Amygdala (tissue), 56 donors: Measurements from ENCODE around the gene ERF.

Experiments used
- DNase-seq, 56 donors: peaks; one replicate each; lab custom pipeline; 2025; lab: John Stamatoyannopoulos, UW

Gene ERF

GRCh38 chr19:42245231-42245630, 9.7 kb downstream of the ERF start:
- no peak for DNase-seq

- DNase-seq: peak; percentile 55 to 97 (median 88)
Observed at GRCh38 chr19:42244347-42245220, 10.3 kb downstream of the ERF start.

- DNase-seq: peak; percentile 86 to 100 (median 99)
Observed at GRCh38 chr19:42242512-42243409, 12.2 kb downstream of the ERF start, which contains the start of gene GSK3A. TSS of gene GSK3A (minus strand) at chr19:42242602. CDS start at chr19:42242465, 137 bp downstream.

GRCh38 chr19:42242069-42242511, 12.8 kb downstream of the ERF start:
- DNase-seq: peak in 2 of 56 donors; percentile 46 to 65

GRCh38 chr19:42241279-42241678, 13.6 kb downstream of the ERF start:
- no peak for DNase-seq

- DNase-seq: no peak
Observed at GRCh38 chr19:42239544-42240220, 15.2 kb downstream of the ERF start.

GRCh38 chr19:42235181-42235580, 19.7 kb downstream of the ERF start:
- DNase-seq: no peak

GRCh38 chr19:42234364-42234763, 20.6 kb downstream of the ERF start:
- DNase-seq: no peak

GRCh38 chr19:42233678-42234292, 21.1 kb downstream of the ERF start:
- no peak for DNase-seq

- DNase-seq: no peak
Observed at GRCh38 chr19:42233106-42233505, 21.8 kb downstream of the ERF start.

- no peak for DNase-seq
Observed at GRCh38 chr19:42232435-42232834, 22.5 kb downstream of the ERF start.

GRCh38 chr19:42230571-42230970, 24.4 kb downstream of the ERF start:
- DNase-seq: no peak

- no peak for DNase-seq
Observed at GRCh38 chr19:42229855-42230351, 25.0 kb downstream of the ERF start.

GRCh38 chr19:42229301-42229854, 25.6 kb downstream of the ERF start:
- no peak for DNase-seq

GRCh38 chr19:42228641-42229040, 26.3 kb downstream of the ERF start:
- DNase-seq: no peak

GRCh38 chr19:42226886-42227285, 28.0 kb downstream of the ERF start:
- DNase-seq: no peak

- no peak for DNase-seq
Observed at GRCh38 chr19:42225718-42226292, 29.1 kb downstream of the ERF start.

GRCh38 chr19:42224940-42225717, 29.8 kb downstream of the ERF start:
- no peak for DNase-seq

GRCh38 chr19:42220751-42221097, 34.2 kb downstream of the ERF start:
- DNase-seq: no peak
